Muscle layer of colon (tissue), 2 donors: ENCODE data around the gene ATP6V0C.

ENCODE experiments used
- H3K27ac ChIP-seq: one replicate; pipeline ENCODE4 v1.7.0; 2013; ENCODE audit warnings: low read depth, mild to moderate bottlenecking, low read length, moderate library complexity
- H3K27me3 ChIP-seq, 2 donors: one replicate each; pipeline ENCODE4 v1.7.0; 2013; ENCODE audit warnings: low read length in 2 of 2, mild to moderate bottlenecking in 2 of 2; ENCODE audit not compliant: insufficient read depth in 2 of 2, control insufficient read depth in 1 of 2
- H3K36me3 ChIP-seq: one replicate; pipeline ENCODE4 v1.7.0; 2013; ENCODE audit warnings: mild to moderate bottlenecking, low read length; ENCODE audit not compliant: insufficient read depth
- H3K4me1 ChIP-seq: one replicate; pipeline ENCODE4 v1.7.0; 2013; ENCODE audit warnings: mild to moderate bottlenecking, low read length; ENCODE audit not compliant: insufficient read depth
- H3K4me3 ChIP-seq, 2 donors: one replicate each; pipeline ENCODE4 v1.7.0; 2013; ENCODE audit warnings: low read length in 2 of 2, low read depth in 1 of 2, mild to moderate bottlenecking in 1 of 2, moderate library complexity in 1 of 2
- H3K9ac ChIP-seq: one replicate; pipeline ENCODE4 v1.7.0; 2013; ENCODE audit warnings: low read length
- H3K9me3 ChIP-seq: one replicate; pipeline ENCODE4 v1.7.0; 2013; ENCODE audit warnings: mild to moderate bottlenecking, low read length
- donor health status: abdominal sarcoma.
- donor health status: Adenocarcinoma of cecum.

The ATP6V0C gene

DNA sequence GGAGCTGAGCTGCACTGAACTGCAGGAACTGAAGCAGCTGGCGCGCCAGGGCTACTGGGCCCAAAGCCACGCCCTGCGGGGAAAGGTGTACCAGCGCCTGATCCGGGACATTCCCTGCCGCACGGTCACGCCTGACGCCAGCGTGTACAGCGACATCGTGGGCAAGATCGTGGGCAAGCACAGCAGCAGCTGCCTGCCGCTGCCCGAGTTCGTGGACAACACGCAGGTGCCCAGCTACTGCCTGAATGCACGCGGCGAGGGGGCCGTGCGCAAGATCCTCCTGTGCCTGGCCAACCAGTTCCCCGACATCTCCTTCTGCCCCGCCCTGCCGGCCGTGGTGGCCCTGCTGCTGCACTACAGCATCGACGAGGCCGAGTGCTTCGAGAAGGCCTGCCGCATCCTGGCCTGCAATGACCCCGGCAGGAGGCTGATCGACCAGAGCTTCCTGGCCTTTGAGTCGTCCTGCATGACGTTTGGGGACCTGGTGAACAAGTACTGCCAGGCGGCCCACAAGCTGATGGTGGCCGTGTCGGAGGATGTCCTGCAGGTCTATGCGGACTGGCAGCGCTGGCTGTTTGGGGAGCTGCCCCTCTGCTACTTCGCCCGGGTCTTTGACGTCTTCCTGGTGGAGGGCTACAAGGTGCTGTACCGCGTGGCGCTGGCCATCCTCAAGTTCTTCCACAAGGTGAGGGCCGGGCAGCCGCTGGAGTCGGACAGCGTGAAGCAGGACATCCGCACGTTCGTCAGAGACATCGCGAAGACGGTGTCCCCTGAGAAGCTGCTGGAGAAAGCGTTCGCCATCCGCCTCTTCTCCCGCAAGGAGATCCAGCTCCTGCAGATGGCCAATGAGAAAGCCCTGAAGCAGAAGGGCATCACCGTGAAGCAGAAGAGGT, 17.3 kb upstream of the ATP6V0C start:
- Histone ChIP-seq H3K27ac (no peak overlapping the region), H3K4me3 (no peak overlapping the region), H3K27me3 (no peaks in the 10 kb centered on the region), H3K9ac (no peak overlapping the region), H3K4me1 (peaks cover 3% of the 10 kb centered on the region), H3K36me3 (peaks cover 10% of the 10 kb centered on the region), H3K9me3 (no peaks in the 10 kb centered on the region)

DNA sequence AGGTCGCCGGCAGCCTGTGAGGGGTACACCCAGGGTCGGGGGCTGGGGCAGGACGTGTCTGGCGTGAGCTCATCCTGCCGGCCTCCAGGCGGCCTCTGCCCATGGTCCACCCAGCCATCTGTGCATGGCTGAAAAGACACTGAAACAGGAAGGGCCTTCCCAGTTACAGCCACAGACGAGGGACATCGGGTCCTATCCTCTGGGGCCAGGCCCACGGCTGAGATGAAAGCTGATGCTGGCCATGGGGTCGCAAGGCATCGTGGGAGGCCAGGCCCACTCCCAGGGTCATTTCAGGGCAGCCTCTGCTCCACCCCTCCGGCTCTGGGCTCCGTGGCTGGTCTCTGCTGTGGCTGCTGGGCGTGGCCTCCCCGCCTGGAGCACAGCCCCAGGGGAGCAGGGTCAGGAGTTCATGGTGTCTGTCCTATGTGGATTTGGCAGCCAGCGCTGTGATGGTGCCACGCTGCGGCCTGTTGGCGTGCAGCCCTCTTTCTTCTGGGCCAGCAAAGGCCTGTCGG, 16.6 kb upstream of the ATP6V0C start:
- Histone ChIP-seq H3K27ac (no peak overlapping the region), H3K36me3 (peaks cover 10% of the 10 kb centered on the region), H3K4me1 (peaks cover 10% of the 10 kb centered on the region)

DNA sequence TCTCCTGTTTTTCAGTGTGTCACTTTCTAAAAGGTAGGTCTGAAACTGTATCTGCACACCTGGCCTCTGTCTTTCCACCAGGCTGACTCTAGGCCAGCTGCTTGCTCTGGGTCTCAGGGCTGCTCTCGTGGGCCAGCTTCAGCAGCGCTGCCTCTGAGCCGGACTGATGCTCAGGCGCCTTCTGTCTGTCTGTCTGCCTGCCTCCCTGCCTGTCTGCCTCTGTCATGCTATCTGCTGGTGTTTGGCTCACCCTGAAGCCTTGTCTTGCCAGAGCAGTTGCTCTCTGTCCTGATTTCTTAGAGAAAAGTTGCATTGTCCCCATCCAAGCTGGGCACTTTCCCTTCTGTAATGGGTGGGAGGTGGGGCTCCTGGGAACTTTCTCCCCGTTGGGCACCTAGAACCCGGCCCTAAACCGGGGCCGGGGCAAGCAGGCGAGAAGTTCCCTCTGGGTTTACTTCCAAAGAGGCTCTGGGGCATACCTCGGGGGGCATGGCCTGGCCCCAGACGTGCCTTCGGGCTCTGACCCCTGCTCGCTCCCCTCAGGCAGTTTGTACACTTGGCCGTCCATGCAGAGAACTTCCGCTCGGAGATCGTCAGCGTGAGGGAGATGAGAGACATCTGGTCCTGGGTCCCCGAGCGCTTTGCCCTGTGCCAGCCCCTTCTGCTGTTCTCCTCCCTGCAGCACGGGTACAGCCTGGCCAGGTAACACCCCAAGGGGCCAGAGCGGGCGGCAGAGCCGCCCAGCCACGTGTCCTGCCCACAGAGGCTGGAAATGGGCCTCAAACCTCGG, 15.9 kb upstream of the ATP6V0C start:
- peaks cover 16% of the 10 kb centered on the region for H3K4me1 ChIP-seq
- H3K27me3 ChIP-seq: no peaks in the 10 kb centered on the region
- no peak overlapping the region for H3K4me3 ChIP-seq
- no peaks in the 10 kb centered on the region for H3K9me3 ChIP-seq
- H3K36me3 ChIP-seq: peaks cover 10% of the 10 kb centered on the region
- H3K27ac ChIP-seq: no peak overlapping the region
- H3K9ac ChIP-seq: no peak overlapping the region

More for the DNA sequence above, 16.6 kb upstream of the ATP6V0C start:
- H3K9ac ChIP-seq: no peak overlapping the region
- no peak overlapping the region for H3K4me3 ChIP-seq
- H3K27me3 ChIP-seq: no peaks in the 10 kb centered on the region
- H3K9me3 ChIP-seq: no peaks in the 10 kb centered on the region

DNA sequence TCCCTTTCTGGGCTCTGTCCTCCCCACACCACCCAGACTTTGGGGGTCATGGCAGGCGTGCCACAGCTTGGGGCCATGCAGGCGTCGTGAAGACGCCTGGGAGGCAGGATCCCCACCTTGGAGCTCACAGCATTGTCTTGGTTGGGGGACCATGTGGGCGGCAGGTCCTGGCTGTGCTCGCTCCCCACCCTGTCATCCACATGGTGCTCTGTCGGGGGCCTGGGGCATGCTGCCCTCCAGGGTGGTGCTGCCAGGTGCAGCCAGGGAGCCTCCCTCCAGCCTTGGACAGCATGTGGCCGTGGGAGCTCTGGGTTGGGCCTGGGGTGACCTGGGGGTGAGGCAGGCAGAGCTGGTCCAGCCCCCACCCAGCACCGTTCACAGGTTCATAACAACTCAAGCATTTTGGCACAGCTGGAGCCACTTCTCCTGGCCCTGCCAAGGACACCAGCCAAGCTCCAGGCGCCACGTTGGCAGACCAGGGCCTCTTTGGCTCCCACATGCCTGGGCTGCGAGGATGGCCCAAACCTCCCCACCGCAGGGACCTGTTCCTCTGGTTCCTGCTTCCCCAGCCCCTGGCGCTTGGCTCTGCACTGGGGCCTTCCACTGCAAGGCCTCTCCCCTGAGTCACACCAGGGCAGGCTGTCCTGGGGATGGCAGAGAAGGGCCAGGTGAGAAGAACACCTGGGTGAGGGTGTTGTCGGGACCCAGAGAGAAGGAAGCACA, 15.1 kb upstream of the ATP6V0C start:
- peaks cover 10% of the 10 kb centered on the region for H3K36me3 ChIP-seq
- H3K27me3 ChIP-seq: no peaks in the 10 kb centered on the region
- H3K4me3 ChIP-seq: no peak overlapping the region
- peaks cover 17% of the 10 kb centered on the region for H3K4me1 ChIP-seq
- H3K9me3 ChIP-seq: no peaks in the 10 kb centered on the region
- H3K9ac ChIP-seq: no peak overlapping the region
- no peak overlapping the region for H3K27ac ChIP-seq

DNA sequence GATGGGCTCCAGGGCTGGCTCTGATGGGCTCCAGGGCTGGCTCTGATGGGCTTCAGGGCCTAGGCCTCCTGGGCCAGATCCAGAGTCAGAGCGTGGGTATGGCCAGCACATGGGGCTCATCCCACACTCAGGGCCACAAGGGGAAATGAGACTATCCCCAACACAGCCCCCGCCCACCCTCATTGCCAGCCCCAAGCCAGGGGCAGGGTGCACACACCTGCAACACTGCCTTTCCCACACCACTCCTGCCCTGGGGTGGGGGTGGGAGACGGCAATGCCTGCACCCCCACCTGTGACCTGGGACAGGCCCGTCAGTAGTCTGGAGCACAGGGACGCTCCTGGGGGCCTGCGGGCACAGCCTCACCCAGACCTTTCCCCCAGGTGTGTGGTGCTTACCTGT, 14.3 kb upstream of the ATP6V0C start:
- H3K27ac ChIP-seq: no peak overlapping the region
- H3K9me3 ChIP-seq: no peaks in the 10 kb centered on the region
- H3K9ac ChIP-seq: no peak overlapping the region
- H3K4me3 ChIP-seq: no peak overlapping the region
- no peaks in the 10 kb centered on the region for H3K27me3 ChIP-seq
- H3K36me3 ChIP-seq: peaks cover 10% of the 10 kb centered on the region
- H3K4me1 ChIP-seq: peaks cover 17% of the 10 kb centered on the region

DNA sequence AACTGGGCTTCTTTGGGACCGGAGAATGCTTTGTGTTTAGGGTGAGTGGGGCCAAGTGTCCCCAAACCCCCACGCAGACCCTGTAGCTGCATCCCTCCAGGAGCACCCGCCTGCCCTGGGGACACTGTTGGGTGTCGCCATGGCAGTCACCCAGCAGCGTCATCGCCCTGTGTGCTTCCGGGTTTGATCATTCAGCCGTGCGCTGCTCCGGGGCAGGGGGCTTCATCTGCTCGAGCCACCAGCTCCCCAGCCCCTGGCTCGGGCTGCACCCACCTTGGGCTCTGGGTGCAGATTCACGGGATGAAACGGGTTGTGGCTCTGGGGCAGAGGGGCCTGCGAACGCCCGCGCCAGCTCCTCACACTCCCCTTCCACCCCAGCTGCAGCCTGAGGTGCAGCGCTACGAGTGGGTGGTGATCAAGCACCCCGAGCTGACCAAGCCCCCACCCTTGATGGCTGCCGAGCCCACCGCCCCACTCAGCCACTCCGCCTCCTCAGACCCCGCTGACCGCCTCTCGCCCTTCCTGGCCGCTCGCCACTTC, 13.8 kb upstream of the ATP6V0C start:
- Histone ChIP-seq H3K27me3 (no peaks in the 10 kb centered on the region), H3K27ac (no peak overlapping the region), H3K9ac (no peak overlapping the region), H3K36me3 (peaks cover 10% of the 10 kb centered on the region), H3K9me3 (no peaks in the 10 kb centered on the region), H3K4me3 (no peak overlapping the region), H3K4me1 (peaks cover 17% of the 10 kb centered on the region)

DNA sequence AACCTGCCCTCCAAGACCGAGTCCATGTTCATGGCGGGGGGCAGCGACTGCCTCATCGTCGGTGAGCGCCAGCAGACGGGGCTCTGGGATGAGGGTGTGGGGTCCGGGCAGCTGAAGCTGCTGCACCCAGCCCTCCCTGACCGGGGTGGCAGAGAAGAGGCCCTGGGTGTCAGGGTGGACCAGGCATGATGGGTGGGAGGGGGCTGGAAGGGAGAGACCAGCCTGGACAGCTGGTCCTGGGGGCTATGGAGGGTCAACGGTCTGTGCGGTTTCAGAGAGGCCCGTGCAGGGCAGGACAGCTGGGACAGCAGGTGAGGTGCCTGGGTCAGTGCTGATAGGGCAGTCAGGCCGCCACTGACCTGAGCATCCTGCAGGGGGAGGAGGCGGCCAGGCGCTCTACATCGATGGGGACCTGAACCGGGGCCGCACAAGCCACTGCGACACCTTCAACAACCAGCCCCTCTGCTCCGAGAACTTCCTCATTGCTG, 13.3 kb upstream of the ATP6V0C start:
- Histone ChIP-seq H3K27ac (no peak overlapping the region), H3K9ac (no peak overlapping the region), H3K27me3 (no peaks in the 10 kb centered on the region), H3K4me3 (no peak overlapping the region), H3K4me1 (peaks cover 17% of the 10 kb centered on the region), H3K36me3 (peaks cover 10% of the 10 kb centered on the region), H3K9me3 (no peaks in the 10 kb centered on the region)

DNA sequence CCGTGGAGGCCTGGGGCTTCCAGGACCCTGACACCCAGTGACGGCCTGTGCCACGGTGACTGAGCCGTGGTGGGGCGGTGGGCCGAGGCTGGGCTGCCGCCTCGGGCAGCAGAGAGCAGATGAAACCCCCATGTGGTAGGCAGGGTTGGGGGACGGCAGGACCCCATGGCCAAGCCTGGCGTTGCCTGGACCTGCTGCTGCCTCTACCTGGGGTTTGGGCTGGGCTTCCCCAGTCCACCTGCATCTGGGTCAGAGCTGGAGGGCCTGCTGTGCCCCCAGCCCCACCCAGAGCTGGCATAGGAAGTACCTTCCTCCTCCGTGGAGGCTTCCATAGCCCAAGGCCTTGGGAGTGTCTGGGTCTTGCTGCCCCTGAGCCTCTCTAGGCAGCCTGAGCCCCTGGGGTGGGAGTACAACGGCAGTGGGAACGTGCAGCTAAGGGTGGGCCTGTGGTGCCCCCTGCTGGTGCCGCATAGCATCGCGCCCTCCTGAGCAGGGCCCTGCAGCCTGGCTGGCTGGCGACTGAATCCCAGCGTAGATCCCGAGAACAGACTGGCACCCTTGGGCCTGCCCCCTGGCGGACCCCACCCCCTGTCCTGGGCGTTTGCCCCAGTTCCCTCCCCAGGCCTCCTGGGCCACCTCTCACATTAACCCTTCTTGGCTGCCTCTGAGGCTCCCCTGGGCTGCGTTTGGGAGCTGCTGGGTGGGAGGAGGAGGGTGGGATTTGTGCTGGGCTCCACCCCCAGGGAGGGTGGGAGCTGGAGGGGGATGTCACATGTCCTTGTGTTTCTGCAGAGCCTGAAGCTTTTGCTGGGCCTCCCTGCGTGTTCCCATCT, 12.6 kb upstream of the ATP6V0C start:
- Histone ChIP-seq H3K36me3 (peaks cover 10% of the 10 kb centered on the region), H3K27ac (no peak overlapping the region), H3K9ac (no peak overlapping the region), H3K4me3 (peak overlapping the region in 1 of 2 donors; percentile 38), H3K4me1 (peaks cover 17% of the 10 kb centered on the region), H3K9me3 (no peaks in the 10 kb centered on the region), H3K27me3 (no peaks in the 10 kb centered on the region)

DNA sequence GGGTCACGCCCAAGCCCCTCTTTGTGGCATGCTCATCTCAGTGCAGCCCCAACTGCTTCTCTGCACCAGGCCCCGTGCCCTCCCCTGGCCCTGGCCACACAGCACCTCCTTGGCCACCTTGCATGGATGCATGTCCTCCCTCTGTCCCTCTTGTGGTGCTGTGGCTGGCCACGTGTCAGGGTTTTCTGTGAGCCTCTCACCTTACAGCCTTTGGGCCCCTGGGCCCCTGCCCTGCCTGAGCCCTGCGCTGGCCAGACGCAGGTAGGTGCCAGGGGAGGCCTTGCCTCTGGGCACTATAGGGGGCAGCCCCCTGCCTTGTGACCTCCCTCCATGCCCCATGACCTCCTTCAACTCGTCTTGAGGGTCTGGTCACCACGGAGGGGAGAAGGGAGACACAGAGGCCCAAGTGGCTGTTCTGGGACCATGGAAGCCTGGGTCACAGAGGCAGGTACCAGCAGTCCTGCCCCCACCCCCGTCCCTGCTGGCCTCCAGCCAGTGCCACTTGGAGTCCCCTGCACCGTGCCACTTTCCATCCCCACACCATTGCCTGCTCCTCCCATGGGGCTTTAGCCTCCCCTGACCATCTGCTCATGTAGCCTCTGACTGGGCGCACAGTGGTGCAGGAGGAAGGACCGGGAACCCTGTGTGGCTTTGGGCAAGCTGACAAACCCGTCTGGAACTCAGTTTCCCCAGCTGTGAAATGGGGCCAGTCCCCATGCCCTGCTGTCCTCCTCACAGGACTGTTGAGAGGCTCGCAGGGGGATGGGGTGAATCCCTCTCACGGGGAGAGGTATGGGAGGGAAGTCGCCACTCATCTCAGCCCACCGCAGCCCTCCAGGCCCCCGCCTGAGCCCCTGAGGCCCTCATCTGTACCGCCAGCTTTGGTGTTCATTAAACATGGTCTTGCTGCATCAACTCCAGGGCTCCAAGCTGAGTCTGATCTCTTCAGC, 11.5 kb upstream of the ATP6V0C start:
- H3K9ac ChIP-seq: no peak overlapping the region
- H3K9me3 ChIP-seq: no peaks in the 10 kb centered on the region
- H3K4me1 ChIP-seq: peaks cover 17% of the 10 kb centered on the region
- peaks cover 10% of the 10 kb centered on the region for H3K36me3 ChIP-seq
- no peak overlapping the region for H3K27ac ChIP-seq
- H3K4me3 ChIP-seq: peak overlapping the region in 1 of 2 donors; percentile 38
- no peaks in the 10 kb centered on the region for H3K27me3 ChIP-seq
